Body of pancreas (tissue), 4 donors: ENCODE measurements around the gene DOCK9. TPM values are rescaled to one million over a fixed set of nuclear protein-coding genes. Genes with fewer than 3 reads are reported as not detected.

Experiments
- ATAC-seq: fragments of 150-250 bp; one replicate; pipeline ENCODE4 v1.9.1; 2016
- DNase-seq, 4 donors: peaks; one replicate each; pipeline ENCODE4 v3.0.0-alpha.2; 2019
- H3K27ac ChIP-seq, 4 donors: fragments of 200-600 bp; sonication (generic); 1 replicate in 3 of 4; 2 replicates in 1 of 4; pipeline versions ENCODE4 v1.5.1 to v1.6.1; 2016 to 2019; ENCODE audit warnings: mild to moderate bottlenecking in 1 of 4, mixed read lengths in 1 of 4, moderate library complexity in 1 of 4
- H3K27me3 ChIP-seq, 2 donors: fragments of 200-600 bp; sonication (generic); one replicate each; pipeline ENCODE4 v1.6.0; 2016; ENCODE audit warnings: mild to moderate bottlenecking in 1 of 2
- H3K36me3 ChIP-seq, 2 donors: fragments of 200-600 bp; sonication (generic); replicated peaks in 1 of 2; 2 replicates each; pipeline ENCODE4 v1.5.1; 2016; ENCODE audit warnings: low read depth in 2 of 2; ENCODE audit not compliant: insufficient read depth in 1 of 2
- H3K4me1 ChIP-seq: fragments of 200-600 bp; sonication (generic); one replicate; pipeline ENCODE4 v1.6.0; 2016
- H3K4me3 ChIP-seq, 2 donors: fragments of 200-600 bp; sonication (generic); 1 replicate in 1 of 2; 2 replicates in 1 of 2; pipeline ENCODE4 v1.5.1; 2016 to 2019
- H3K9me3 ChIP-seq, 3 donors: fragments of 200-600 bp; sonication (generic); 1 replicate in 2 of 3; 2 replicates in 1 of 3; pipeline ENCODE4 v1.5.1; 2016
- CTCF ChIP-seq, 7 experiments: fragments of 450-650 bp in 4 of 7; fragments of 200-600 bp in 3 of 7; sonication (generic) in 3 of 7; IDR thresholded peaks; one replicate each; pipeline ENCODE4 v1.5.1; 2016 to 2019; ENCODE audit warnings: antibody characterized with exemption in 7 of 7
- POLR2A ChIP-seq, 3 donors: fragments of 450-650 bp; IDR thresholded peaks; one replicate each; pipeline ENCODE4 v1.6.1; 2016; ENCODE audit warnings: antibody characterized with exemption in 3 of 3, mild to moderate bottlenecking in 2 of 3
- WGBS, 2 donors: methylation state at CpG; one replicate each; pipeline ENCODE4 v1.1.5; 2017; 5-methylcytosine and 5-hydroxymethylcytosine counted together
- intact Hi-C: fragments of 100-400 bp; cut with DNase I; formaldehyde crosslinking; loops from one replicate; pipeline ENCODE4 v1.15.1; 2023
- total RNA-seq, 2 donors: library from RNA; depleted of rRNA; stranded (reverse); fragments of >200 nt; gene quantifications; one replicate each; pipeline ENCODE4 v1.1.0, GENCODE V29; 2016

Gene DOCK9
- total RNA-seq, 2 donors from 2014 or later = 35.3 to 73.5 TPM

- no peak overlapping the region for H3K27ac ChIP-seq
- no peaks in the 10 kb centered on the region for H3K27me3 ChIP-seq
- no peaks in the 10 kb centered on the region for H3K9me3 ChIP-seq
- H3K36me3 ChIP-seq = no peaks in the 10 kb centered on the region
- TF ChIP-seq CTCF (IDR thresholded peaks at IDR 0.05) (no peak), POLR2A (IDR thresholded peaks at IDR 0.05) (no peak)
- H3K4me3 ChIP-seq = no peak overlapping the region
- ATAC-seq = no peak
- no peaks in the 10 kb centered on the region for H3K4me1 ChIP-seq
- 36 to 38% methylated on average over 2 of the region's 2 CpGs for WGBS, 2 donors
- intact Hi-C loops = no loop called here
- DNase-seq = no peak
Measured at GRCh38 chr13:98999639-98999952, 21.7 kb upstream of the DOCK9 start.

- TF ChIP-seq CTCF (IDR thresholded peaks at IDR 0.05) = no peak
- TF ChIP-seq POLR2A (IDR thresholded peaks at IDR 0.05) = no peak
- DNase-seq = no peak
Measured at GRCh38 chr13:98998831-98999638, 21.2 kb upstream of the DOCK9 start.

GRCh38 chr13:98997738-98998641, 20.1 kb upstream of the DOCK9 start:
- H3K4me3 ChIP-seq = no peak overlapping the region
- intact Hi-C loops = no loop called here
- DNase-seq = no peak
- WGBS, 2 donors = 78 to 79% methylated on average over 9 of the region's 9 CpGs
- no peaks in the 10 kb centered on the region for H3K27me3 ChIP-seq
- no peaks in the 10 kb centered on the region for H3K9me3 ChIP-seq
- H3K4me1 ChIP-seq = no peaks in the 10 kb centered on the region
- TF ChIP-seq CTCF (IDR thresholded peaks at IDR 0.05) (no peak), POLR2A (IDR thresholded peaks at IDR 0.05) (no peak)
- no peaks in the 10 kb centered on the region for H3K36me3 ChIP-seq
- no peak overlapping the region for H3K27ac ChIP-seq
- ATAC-seq = no peak

More at GRCh38 chr13:98998831-98999638, 21.2 kb upstream of the DOCK9 start:
- 73 to 82% methylated on average over 8 of the region's 8 CpGs for WGBS, 2 donors
- Histone ChIP-seq H3K4me1 (no peaks in the 10 kb centered on the region), H3K27ac (no peak overlapping the region), H3K4me3 (no peak overlapping the region), H3K9me3 (no peaks in the 10 kb centered on the region), H3K27me3 (no peaks in the 10 kb centered on the region), H3K36me3 (no peaks in the 10 kb centered on the region)
- no peak for ATAC-seq
- intact Hi-C loops = no loop called here

GRCh38 chr13:98997011-98997730, 19.3 kb upstream of the DOCK9 start:
- DNase-seq = no peak
- no peaks in the 10 kb centered on the region for H3K4me1 ChIP-seq
- WGBS, 2 donors = 95 to 98% methylated on average over 11 of the region's 11 CpGs

More at GRCh38 chr13:98997011-98997730, 19.3 kb upstream of the DOCK9 start:
- intact Hi-C loops = no loop called here
- TF ChIP-seq CTCF (IDR thresholded peaks at IDR 0.05) (no peak), POLR2A (IDR thresholded peaks at IDR 0.05) (no peak)
- Histone ChIP-seq H3K4me3 (no peak overlapping the region), H3K27me3 (no peaks in the 10 kb centered on the region), H3K27ac (no peak overlapping the region), H3K9me3 (no peaks in the 10 kb centered on the region), H3K36me3 (no peaks in the 10 kb centered on the region)
- ATAC-seq = no peak
